Activated B cell treated with CpG ODN at 0.5 μM for 24 hours (primary cell): Measurements from ENCODE around the gene RECK. TPM values are rescaled to one million over a fixed set of nuclear protein-coding genes. Genes with fewer than 3 reads are reported as not detected.

Experiments
- ATAC-seq: fragments of 200-7000 bp; cut with Tn5 transposase; one replicate; pipeline ENCODE4 v1.10.0; 2021; ENCODE audit warnings: low read depth, mild to moderate bottlenecking, moderate library complexity
- CTCF ChIA-PET: fragments of 350-600 bp; sonication (Branson Sonifier 250); formaldehyde crosslinking; loops from one replicate; lab custom pipeline; 2021; ENCODE audit warnings: antibody characterized with exemption; lab: Charles Lee
- POLR2A ChIA-PET: fragments of 350-600 bp; sonication (Branson Sonifier 250); formaldehyde crosslinking; loops from one replicate; lab custom pipeline; 2021; ENCODE audit warnings: antibody characterized with exemption; lab: Charles Lee
- DNase-seq: peaks from one replicate; pipeline ENCODE4 v3.0.0; 2022
- H3K27ac Mint-ChIP-seq: one replicate; pipeline ENCODE4 v1.8.0; 2020; ENCODE audit warnings: mixed read lengths
- H3K27me3 Mint-ChIP-seq: one replicate; pipeline ENCODE4 v1.8.0; 2021; ENCODE audit warnings: mixed read lengths
- H3K36me3 Mint-ChIP-seq: one replicate; pipeline ENCODE4 v1.8.0; 2021; ENCODE audit warnings: low read depth, mixed read lengths
- H3K4me1 Mint-ChIP-seq: one replicate; pipeline ENCODE4 v1.8.0; 2021; ENCODE audit warnings: mixed read lengths
- H3K4me3 Mint-ChIP-seq: one replicate; pipeline ENCODE4 v1.8.0; 2020; ENCODE audit warnings: mild to moderate bottlenecking, mixed read lengths
- H3K9me3 Mint-ChIP-seq: one replicate; pipeline ENCODE4 v1.8.0; 2020; ENCODE audit warnings: mixed read lengths
- intact Hi-C: fragments of 100-400 bp; cut with micrococcal nuclease; formaldehyde crosslinking; loops from one replicate; pipeline ENCODE4 v1.15.1; 2024
- total RNA-seq: library from RNA; stranded (reverse); gene quantifications from 2 replicates; pipeline ENCODE4 v1.2.3, GENCODE V29; 2022
- TF ChIP-seq, protein P1 (sequence below): fragments of 200-600 bp; IDR thresholded peaks from one replicate; pipeline ENCODE4 v1.8.0; 2022; ENCODE audit warnings: antibody characterized with exemption, mild to moderate bottlenecking

The RECK gene
- total RNA-seq, 1 donor from 2014 or later = 4.2 TPM

DNA sequence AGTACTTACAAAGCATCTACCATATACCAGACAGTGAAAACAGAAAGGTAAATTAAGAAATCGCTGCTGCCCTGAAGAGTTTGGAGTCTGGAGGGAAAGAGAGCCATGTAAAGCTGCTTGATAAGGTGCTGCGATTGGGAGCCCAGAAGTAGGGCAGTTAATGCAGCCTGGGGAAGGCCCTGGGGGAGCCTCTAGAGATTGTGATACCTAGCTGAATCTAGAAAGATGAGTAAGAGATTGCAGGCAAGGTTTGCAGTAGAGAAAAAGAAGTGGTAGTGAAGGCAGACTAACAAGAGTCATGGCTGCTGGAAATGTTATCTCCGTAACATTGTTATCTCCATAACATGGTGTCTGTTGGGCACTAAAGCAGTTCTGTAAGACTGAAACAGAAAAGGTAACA is 75.8 kb downstream of the RECK start:
- intact Hi-C loops = no loop called here
- POLR2A ChIA-PET = no interaction called here
- ATAC-seq (no peak), DNase-seq (no peak)
- Mint-ChIP-seq H3K9me3 (no peaks in the 10 kb centered on the region), H3K4me1 (no peaks in the 10 kb centered on the region), H3K27me3 (no peaks in the 10 kb centered on the region), H3K4me3 (no peak overlapping the region), H3K36me3 (peaks cover 12% of the 10 kb centered on the region), H3K27ac (no peak overlapping the region)
- TF ChIP-seq, protein P1, sequence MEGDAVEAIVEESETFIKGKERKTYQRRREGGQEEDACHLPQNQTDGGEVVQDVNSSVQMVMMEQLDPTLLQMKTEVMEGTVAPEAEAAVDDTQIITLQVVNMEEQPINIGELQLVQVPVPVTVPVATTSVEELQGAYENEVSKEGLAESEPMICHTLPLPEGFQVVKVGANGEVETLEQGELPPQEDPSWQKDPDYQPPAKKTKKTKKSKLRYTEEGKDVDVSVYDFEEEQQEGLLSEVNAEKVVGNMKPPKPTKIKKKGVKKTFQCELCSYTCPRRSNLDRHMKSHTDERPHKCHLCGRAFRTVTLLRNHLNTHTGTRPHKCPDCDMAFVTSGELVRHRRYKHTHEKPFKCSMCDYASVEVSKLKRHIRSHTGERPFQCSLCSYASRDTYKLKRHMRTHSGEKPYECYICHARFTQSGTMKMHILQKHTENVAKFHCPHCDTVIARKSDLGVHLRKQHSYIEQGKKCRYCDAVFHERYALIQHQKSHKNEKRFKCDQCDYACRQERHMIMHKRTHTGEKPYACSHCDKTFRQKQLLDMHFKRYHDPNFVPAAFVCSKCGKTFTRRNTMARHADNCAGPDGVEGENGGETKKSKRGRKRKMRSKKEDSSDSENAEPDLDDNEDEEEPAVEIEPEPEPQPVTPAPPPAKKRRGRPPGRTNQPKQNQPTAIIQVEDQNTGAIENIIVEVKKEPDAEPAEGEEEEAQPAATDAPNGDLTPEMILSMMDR = no peak
- CTCF ChIA-PET = interaction anchor here (4.3 kb wide), 1 partner anchor 54 kb away, joined by 13 read pairs; no protein-coding TSS in a partner anchor

DNA sequence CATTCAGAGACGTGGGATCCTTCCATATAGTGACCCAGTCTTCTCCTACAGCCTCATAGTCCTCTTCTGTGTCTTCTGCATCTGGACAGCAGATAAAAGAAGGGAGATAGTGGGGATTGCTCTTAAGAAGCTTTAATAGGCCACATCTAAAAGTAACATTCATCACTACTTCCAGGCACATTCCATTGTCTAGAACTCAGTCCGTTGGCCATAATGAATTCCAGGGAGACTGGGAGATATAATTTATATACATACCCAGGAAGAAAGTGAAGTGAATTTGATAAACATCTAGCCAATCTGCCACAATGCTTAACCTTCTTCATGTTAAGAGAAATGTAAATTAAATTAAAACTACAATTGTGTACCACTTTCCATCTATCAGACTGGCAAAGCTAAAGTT is 77.3 kb downstream of the RECK start:
- peaks cover 9% of the 10 kb centered on the region for H3K36me3 Mint-ChIP-seq
- DNase-seq (no peak), ATAC-seq (no peak)
- H3K4me1 Mint-ChIP-seq = no peaks in the 10 kb centered on the region
- no peak overlapping the region for H3K27ac Mint-ChIP-seq
- ChIA-PET CTCF (interaction anchor here (3.0 to 4.3 kb wide), 2 partner anchors 11 to 52 kb away, joined by 13 to 19 read pairs; no protein-coding TSS in a partner anchor), POLR2A (no interaction called here)
- H3K4me3 Mint-ChIP-seq = no peak overlapping the region
- no peaks in the 10 kb centered on the region for H3K27me3 Mint-ChIP-seq
- TF ChIP-seq, protein P1 = no peak
- intact Hi-C loops = no loop called here
- no peaks in the 10 kb centered on the region for H3K9me3 Mint-ChIP-seq

DNA sequence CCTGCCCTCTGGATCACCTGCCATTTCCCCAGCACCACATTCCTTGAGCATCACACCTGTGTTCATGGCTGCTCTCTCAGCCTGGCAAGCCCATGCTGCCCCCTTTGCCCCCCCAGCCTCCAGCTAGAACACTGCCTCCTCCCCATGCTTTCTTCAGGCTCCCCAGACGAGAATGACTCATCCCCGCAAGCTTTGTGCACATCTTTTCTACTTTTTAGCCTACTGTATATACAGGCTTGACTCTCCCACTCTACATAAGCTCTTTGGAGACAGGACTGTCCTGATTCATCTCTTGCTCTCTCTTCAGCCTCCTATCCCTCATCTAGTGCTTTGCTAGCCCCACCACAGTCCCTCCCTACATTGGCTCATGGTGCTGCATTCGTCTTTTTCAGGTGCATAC is 79.9 kb downstream of the RECK start:
- TF ChIP-seq, protein P1 = no peak
- POLR2A ChIA-PET = no interaction called here
- ATAC-seq (no peak), DNase-seq (no peak)
- CTCF ChIA-PET = interaction anchor here (3.0 kb wide), 1 partner anchor 14 kb away, joined by 19 read pairs; no protein-coding TSS in a partner anchor
- H3K27ac Mint-ChIP-seq = no peak overlapping the region
- H3K9me3 Mint-ChIP-seq = no peaks in the 10 kb centered on the region
- H3K4me1 Mint-ChIP-seq = no peaks in the 10 kb centered on the region
- H3K27me3 Mint-ChIP-seq = no peaks in the 10 kb centered on the region
- intact Hi-C loops = no loop called here
- H3K36me3 Mint-ChIP-seq = peaks cover 4% of the 10 kb centered on the region
- no peak overlapping the region for H3K4me3 Mint-ChIP-seq

DNA sequence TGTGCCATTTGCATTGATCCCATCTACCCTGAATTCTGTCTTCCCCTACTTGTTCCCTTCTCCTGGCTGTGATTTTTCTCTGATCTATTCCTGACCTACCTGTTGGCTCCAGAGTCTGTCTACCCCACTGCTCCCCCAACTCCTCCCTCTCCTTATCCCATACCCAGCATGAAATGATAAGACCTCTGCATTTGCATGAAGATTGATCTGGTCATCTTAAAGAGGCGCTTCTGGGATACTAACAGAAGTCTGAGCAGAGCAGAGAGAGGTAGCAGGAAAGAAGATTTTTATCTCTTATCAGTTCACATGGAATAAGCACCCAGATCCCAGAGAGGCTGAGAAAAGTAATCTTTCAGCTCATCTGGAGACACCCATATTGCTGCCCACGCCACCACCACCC is 81.5 kb downstream of the RECK start:
- Mint-ChIP-seq H3K9me3 (no peaks in the 10 kb centered on the region), H3K4me1 (no peaks in the 10 kb centered on the region), H3K27ac (no peak overlapping the region), H3K4me3 (no peak overlapping the region), H3K27me3 (no peaks in the 10 kb centered on the region), H3K36me3 (peaks cover 13% of the 10 kb centered on the region)
- intact Hi-C loops = no loop called here
- ChIA-PET POLR2A (no interaction called here), CTCF (interaction anchor here (1.5 kb wide), 1 partner anchor 15 kb away, joined by 3 read pairs; no protein-coding TSS in a partner anchor)
- DNase-seq (no peak), ATAC-seq (no peak)
- TF ChIP-seq, protein P1 = no peak

DNA sequence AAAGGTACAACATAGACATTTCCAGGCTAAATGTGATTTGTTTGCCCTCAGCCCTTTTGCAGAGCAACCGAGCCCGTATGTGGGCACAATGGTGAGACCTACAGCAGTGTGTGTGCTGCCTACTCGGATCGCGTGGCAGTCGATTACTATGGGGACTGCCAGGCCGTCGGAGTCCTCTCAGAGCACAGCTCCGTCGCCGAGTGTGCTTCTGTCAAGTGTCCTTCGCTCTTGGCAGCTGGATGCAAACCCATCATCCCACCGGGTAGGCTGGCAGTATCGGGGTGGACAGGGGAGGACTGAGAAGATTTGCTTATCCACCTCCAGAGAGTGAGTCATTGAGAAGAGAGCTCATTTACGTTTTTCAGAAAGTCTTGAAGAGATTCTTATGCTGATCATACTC is 82.0 kb downstream of the RECK start:
- intact Hi-C loops = no loop called here
- no peaks in the 10 kb centered on the region for H3K9me3 Mint-ChIP-seq
- no peak for DNase-seq
- peaks cover 13% of the 10 kb centered on the region for H3K36me3 Mint-ChIP-seq
- ChIA-PET POLR2A (no interaction called here), CTCF (interaction anchor here (1.5 kb wide), 1 partner anchor 16 kb away, joined by 3 read pairs; no protein-coding TSS in a partner anchor)
- H3K4me3 Mint-ChIP-seq = no peak overlapping the region
- no peak for ATAC-seq
- TF ChIP-seq, protein P1 = no peak
- no peak overlapping the region for H3K27ac Mint-ChIP-seq
- H3K4me1 Mint-ChIP-seq = no peaks in the 10 kb centered on the region
- H3K27me3 Mint-ChIP-seq = no peaks in the 10 kb centered on the region
